Fibroblast of lung (primary cell): ENCODE results near the gene CALM3.

ENCODE experiments used
- CTCF ChIP-seq, 2 donors: IDR thresholded peaks in 1 of 2; conservative IDR thresholded peaks in 1 of 2; 1 replicate in 1 of 2; 2 replicates in 1 of 2; pipeline ENCODE4 v1.5.1; 2011 to 2012; ENCODE audit warnings: low read length in 2 of 2, control low read depth in 1 of 2, inconsistent platforms in 1 of 2, low read depth in 1 of 2, mild to moderate bottlenecking in 1 of 2
- EZH2 ChIP-seq: IDR thresholded peaks from 2 replicates; pipeline ENCODE4 v1.5.1; 2012; ENCODE audit warnings: low read length, control low read depth, mild to moderate bottlenecking; ENCODE audit errors: missing control alignments

- no peak for TF ChIP-seq CTCF (conservative IDR thresholded peaks at IDR 0.05 in 1 of 2, IDR thresholded peaks at IDR 0.05 in 1 of 2; ENCODE audit: low read depth in 1 of 2, low read length in 2 of 2)
- TF ChIP-seq EZH2: no peak
These were observed 7.6 kb downstream of the CALM3 start for GRCh38 chr19:46608581-46609345.
